Measurements from ENCODE around the gene EI24. TPM values are rescaled to one million over a fixed set of nuclear protein-coding genes. Genes with fewer than 3 reads are reported as not detected.
A peak's percentile ranks its signal among the peaks of the same experiment; 100 is the strongest.

The EI24 gene
- total and polyA plus RNA-seq, 9 of the 15 experiments (the other 6 are each of a cell fraction or from before 2014, with no cell fraction given) = 50.4 to 260 (median 168) TPM

- TF ChIP-seq, protein P1, sequence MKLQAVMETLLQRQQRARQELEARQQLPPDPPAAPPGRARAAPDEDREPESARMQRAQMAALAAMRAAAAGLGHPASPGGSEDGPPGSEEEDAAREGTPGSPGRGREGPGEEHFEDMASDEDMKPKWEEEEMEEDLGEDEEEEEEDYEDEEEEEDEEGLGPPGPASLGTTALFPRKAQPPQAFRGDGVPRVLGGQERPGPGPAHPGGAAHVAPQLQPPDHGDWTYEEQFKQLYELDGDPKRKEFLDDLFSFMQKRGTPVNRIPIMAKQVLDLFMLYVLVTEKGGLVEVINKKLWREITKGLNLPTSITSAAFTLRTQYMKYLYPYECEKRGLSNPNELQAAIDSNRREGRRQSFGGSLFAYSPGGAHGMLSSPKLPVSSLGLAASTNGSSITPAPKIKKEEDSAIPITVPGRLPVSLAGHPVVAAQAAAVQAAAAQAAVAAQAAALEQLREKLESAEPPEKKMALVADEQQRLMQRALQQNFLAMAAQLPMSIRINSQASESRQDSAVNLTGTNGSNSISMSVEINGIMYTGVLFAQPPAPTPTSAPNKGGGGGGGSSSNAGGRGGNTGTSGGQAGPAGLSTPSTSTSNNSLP (IDR thresholded peaks at IDR 0.05; ENCODE audit: borderline replicate concordance, low read depth, low read length) = 0 out of 2 replicates have a peak, but pooled peaks have one; percentile 15
- TF ChIP-seq HNRNPL (IDR thresholded peaks at IDR 0.05; ENCODE audit: low read depth, low read length) (no peak), OTX1 (CRISPR knock-in tag; IDR thresholded peaks at IDR 0.05) (peak; percentile 92; the same call in 1 of the 2 replicates), ZC3H4 (CRISPR knock-in tag; IDR thresholded peaks at IDR 0.05; ENCODE audit: borderline replicate concordance) (no peak), XRCC4 (IDR thresholded peaks at IDR 0.05; ENCODE audit: extremely low read depth, insufficient read depth, insufficient read length) (no peak), NR2C1 (IDR thresholded peaks at IDR 0.05) (no peak), NR2C1 (tag; IDR thresholded peaks at IDR 0.05) (no peak), MYBL2 (IDR thresholded peaks at IDR 0.05; ENCODE audit: low read depth) (peak; percentile 51; the same call in 1 of the 2 replicates), MYBL2 (CRISPR knock-in tag; IDR thresholded peaks at IDR 0.05; ENCODE audit: borderline replicate concordance) (no peak), ZNF212 (CRISPR knock-in tag; IDR thresholded peaks at IDR 0.05) (no peak; the same call in 1 of the 2 replicates), ETS2 (tag; IDR thresholded peaks at IDR 0.05; ENCODE audit: borderline replicate concordance, poor library complexity, severe bottlenecking) (no peak), RBBP5 (IDR thresholded peaks at IDR 0.05; ENCODE audit: borderline replicate concordance, insufficient read depth, low read length, poor library complexity, severe bottlenecking) (peak; percentile 97), HMGXB4 (CRISPR knock-in tag; IDR thresholded peaks at IDR 0.05) (no peak; the same call in 1 of the 2 replicates), ERF (CRISPR knock-in tag; IDR thresholded peaks at IDR 0.05) (peak; percentile 73; the same call in 1 of the 2 replicates), CBX5 (IDR thresholded peaks at IDR 0.05; ENCODE audit: borderline replicate concordance, low read depth) (no peak), FOXJ2 (tag; IDR thresholded peaks at IDR 0.05) (0 out of 2 replicates have a peak, but pooled peaks have one; percentile 51), CC2D1A (IDR thresholded peaks at IDR 0.05) (peak; percentile 89), E2F1 (CRISPR knock-in tag; IDR thresholded peaks at IDR 0.05) (peak; percentile 100), JUNB (CRISPR knock-in tag; conservative IDR thresholded peaks at IDR 0.05) (no peak), ZNF263 (CRISPR knock-in tag; IDR thresholded peaks at IDR 0.05; ENCODE audit: borderline replicate concordance) (no peak; the same call in 1 of the 2 replicates), ZBED1 (IDR thresholded peaks at IDR 0.05) (peak; percentile 92)
- TF ChIP-seq, protein P2, sequence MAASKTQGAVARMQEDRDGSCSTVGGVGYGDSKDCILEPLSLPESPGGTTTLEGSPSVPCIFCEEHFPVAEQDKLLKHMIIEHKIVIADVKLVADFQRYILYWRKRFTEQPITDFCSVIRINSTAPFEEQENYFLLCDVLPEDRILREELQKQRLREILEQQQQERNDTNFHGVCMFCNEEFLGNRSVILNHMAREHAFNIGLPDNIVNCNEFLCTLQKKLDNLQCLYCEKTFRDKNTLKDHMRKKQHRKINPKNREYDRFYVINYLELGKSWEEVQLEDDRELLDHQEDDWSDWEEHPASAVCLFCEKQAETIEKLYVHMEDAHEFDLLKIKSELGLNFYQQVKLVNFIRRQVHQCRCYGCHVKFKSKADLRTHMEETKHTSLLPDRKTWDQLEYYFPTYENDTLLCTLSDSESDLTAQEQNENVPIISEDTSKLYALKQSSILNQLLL (CRISPR knock-in tag; IDR thresholded peaks at IDR 0.05; ENCODE audit: borderline replicate concordance) = no peak
Observed at GRCh38 chr11:125625630-125626287, 56.5 kb downstream of the EI24 start (continued).
